ENCODE measurements around the gene NFX1. TPM values are rescaled to one million over a fixed set of nuclear protein-coding genes. Genes with fewer than 3 reads are reported as not detected.

Gene NFX1
- total RNA-seq, 1 donor from 2014 or later = 34.1 TPM

DNA sequence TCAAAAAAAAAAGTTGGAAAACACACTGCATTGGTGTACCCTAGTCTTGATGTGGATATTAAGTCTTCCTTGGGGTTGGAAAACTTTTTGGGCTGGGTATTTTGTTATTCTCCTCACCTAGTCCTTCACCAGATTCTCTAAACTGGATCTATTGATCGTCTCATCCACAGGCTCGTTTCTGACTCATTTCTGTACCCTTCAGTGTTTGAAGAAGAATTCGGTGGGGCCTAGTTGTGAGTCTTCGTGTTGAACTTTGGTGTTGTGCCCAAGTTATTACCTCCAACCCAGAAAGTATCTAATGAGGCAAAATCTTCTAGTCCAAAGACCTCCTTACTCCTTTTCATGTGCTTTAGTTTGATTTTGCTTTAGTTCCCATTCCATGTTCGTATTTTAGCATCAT, 1.6 kb downstream of the NFX1 start:
- no peaks in the 10 kb centered on the region for H3K27me3 Mint-ChIP-seq
- peaks cover 34% of the 10 kb centered on the region for H3K4me1 Mint-ChIP-seq (ENCODE audit: unreplicated experiment)
- H3K36me3 Mint-ChIP-seq = peaks cover 24% of the 10 kb centered on the region
- H3K4me3 Mint-ChIP-seq = peak overlapping the region; percentile 80
- no peaks in the 10 kb centered on the region for H3K9me3 Mint-ChIP-seq
- H3K27ac Mint-ChIP-seq = peak overlapping the region; percentile 83
- DNase-seq (ENCODE audit: extremely low spot score, unreplicated experiment) = no peak
- TF ChIP-seq, protein P1, sequence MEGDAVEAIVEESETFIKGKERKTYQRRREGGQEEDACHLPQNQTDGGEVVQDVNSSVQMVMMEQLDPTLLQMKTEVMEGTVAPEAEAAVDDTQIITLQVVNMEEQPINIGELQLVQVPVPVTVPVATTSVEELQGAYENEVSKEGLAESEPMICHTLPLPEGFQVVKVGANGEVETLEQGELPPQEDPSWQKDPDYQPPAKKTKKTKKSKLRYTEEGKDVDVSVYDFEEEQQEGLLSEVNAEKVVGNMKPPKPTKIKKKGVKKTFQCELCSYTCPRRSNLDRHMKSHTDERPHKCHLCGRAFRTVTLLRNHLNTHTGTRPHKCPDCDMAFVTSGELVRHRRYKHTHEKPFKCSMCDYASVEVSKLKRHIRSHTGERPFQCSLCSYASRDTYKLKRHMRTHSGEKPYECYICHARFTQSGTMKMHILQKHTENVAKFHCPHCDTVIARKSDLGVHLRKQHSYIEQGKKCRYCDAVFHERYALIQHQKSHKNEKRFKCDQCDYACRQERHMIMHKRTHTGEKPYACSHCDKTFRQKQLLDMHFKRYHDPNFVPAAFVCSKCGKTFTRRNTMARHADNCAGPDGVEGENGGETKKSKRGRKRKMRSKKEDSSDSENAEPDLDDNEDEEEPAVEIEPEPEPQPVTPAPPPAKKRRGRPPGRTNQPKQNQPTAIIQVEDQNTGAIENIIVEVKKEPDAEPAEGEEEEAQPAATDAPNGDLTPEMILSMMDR (conservative IDR thresholded peaks at IDR 0.05) = no peak

GRCh38 chr9:33293782-33294181, 3.5 kb downstream of the NFX1 start:
- Mint-ChIP-seq H3K27ac (peak overlapping the region; percentile 83), H3K4me3 (no peak overlapping the region), H3K27me3 (no peaks in the 10 kb centered on the region), H3K36me3 (peaks cover 33% of the 10 kb centered on the region), H3K4me1 (ENCODE audit: unreplicated experiment) (peaks cover 49% of the 10 kb centered on the region), H3K9me3 (no peaks in the 10 kb centered on the region)
- DNase-seq (ENCODE audit: extremely low spot score, unreplicated experiment) = no peak
- TF ChIP-seq, protein P1 (conservative IDR thresholded peaks at IDR 0.05) = no peak

- H3K27ac Mint-ChIP-seq = peak overlapping the region; percentile 15
- H3K27me3 Mint-ChIP-seq = no peaks in the 10 kb centered on the region
- peaks cover 36% of the 10 kb centered on the region for H3K36me3 Mint-ChIP-seq
- TF ChIP-seq, protein P1 (conservative IDR thresholded peaks at IDR 0.05) = no peak
- no peak for DNase-seq (ENCODE audit: extremely low spot score, unreplicated experiment)
- no peaks in the 10 kb centered on the region for H3K9me3 Mint-ChIP-seq
- no peak overlapping the region for H3K4me3 Mint-ChIP-seq
- H3K4me1 Mint-ChIP-seq (ENCODE audit: unreplicated experiment) = peaks cover 49% of the 10 kb centered on the region
Observed at GRCh38 chr9:33294670-33295432, 4.5 kb downstream of the NFX1 start.

DNA sequence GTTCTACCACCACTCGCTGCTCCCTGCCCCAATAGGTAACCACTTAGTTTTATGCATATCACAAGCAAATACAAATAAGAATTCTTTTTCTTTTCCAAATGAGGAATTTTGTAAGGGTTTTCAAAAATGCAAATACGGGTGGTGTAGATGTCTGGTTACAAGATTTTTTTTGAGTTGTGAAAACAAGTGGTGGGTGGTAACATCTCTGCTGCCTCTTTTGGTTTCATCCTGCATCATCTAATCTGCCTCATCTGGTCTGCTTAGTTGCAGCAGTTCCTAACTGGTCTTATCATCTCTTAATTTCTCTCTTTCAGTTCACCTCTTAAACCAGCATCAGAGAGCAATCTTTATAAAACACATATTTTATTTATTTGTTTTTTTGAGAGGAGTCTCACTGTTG, 5.3 kb downstream of the NFX1 start:
- Mint-ChIP-seq H3K4me3 (no peak overlapping the region), H3K27ac (no peak overlapping the region), H3K4me1 (ENCODE audit: unreplicated experiment) (peaks cover 43% of the 10 kb centered on the region), H3K36me3 (peaks cover 34% of the 10 kb centered on the region), H3K9me3 (no peaks in the 10 kb centered on the region), H3K27me3 (no peaks in the 10 kb centered on the region)
- no peak for DNase-seq (ENCODE audit: extremely low spot score, unreplicated experiment)
- TF ChIP-seq, protein P1 (conservative IDR thresholded peaks at IDR 0.05) = no peak

GRCh38 chr9:33297432-33297831, 7.1 kb downstream of the NFX1 start:
- no peaks in the 10 kb centered on the region for H3K27me3 Mint-ChIP-seq
- TF ChIP-seq, protein P1 (conservative IDR thresholded peaks at IDR 0.05) = no peak
- peak overlapping the region; percentile 64 for H3K27ac Mint-ChIP-seq
- H3K36me3 Mint-ChIP-seq = peaks cover 36% of the 10 kb centered on the region
- H3K9me3 Mint-ChIP-seq = no peaks in the 10 kb centered on the region
- H3K4me3 Mint-ChIP-seq = peak overlapping the region; percentile 18
- H3K4me1 Mint-ChIP-seq (ENCODE audit: unreplicated experiment) = peaks cover 31% of the 10 kb centered on the region
- no peak for DNase-seq (ENCODE audit: extremely low spot score, unreplicated experiment)

Measured in type B pancreatic cell (in vitro differentiated cells).